K562 (cell line): Measurements from ENCODE around the gene SYNJ2. TPM values are rescaled to one million over a fixed set of nuclear protein-coding genes. Genes with fewer than 3 reads are reported as not detected.

Experiments
- ATAC-seq: fragments of 200-7000 bp; cut with Tn5 transposase; 3 replicates; pipeline ENCODE4 v1.9.1; 2020; ENCODE audit warnings: moderate library complexity
- BruUV-seq: library from RNA; stranded (reverse); fragments of 400-500 nt; replicated peaks from 2 replicates; lab custom pipeline; 2021; lab: Mats Ljungman, UMichigan
- CTCF ChIA-PET: fragments of 300-600 bp; formaldehyde crosslinking; extraction: SDS; loops from one replicate; lab custom pipeline; 2021; ENCODE audit warnings: low intra/inter-chr PET ratio; lab: Yijun Ruan, JAX
- POLR2A ChIA-PET: fragments of 300-600, 350-650 bp; sonication (Branson Sonifier 250); formaldehyde crosslinking; extraction: SDS; loops from one replicate; lab custom pipeline; 2021; ENCODE audit warnings: antibody characterized with exemption, inconsistent platforms; lab: Yijun Ruan, JAX
- DNase-seq, 4 experiments: peaks; one replicate each; pipeline versions ENCODE4 v3.0.0 to v3.0.0-alpha.2; 2011 to 2018; ENCODE audit warnings: low spot score in 3 of 4, mixed read lengths in 3 of 4; ENCODE audit errors: extremely low read depth in 1 of 4
- FAIRE-seq: peaks from 2 replicates; lab custom pipeline; 2011; peaks lifted over from hg19 to GRCh38; lab: Jason Lieb, UNC
- H2AFZ ChIP-seq: 2 replicates; pipeline ENCODE4 v1.6.0; 2011; ENCODE audit warnings: low read depth, low read length, control low read depth, inconsistent platforms
- H3K27ac ChIP-seq: fragments of 200-600 bp; 3 replicates; pipeline ENCODE4 v1.8.0; 2011; ENCODE audit warnings: low read depth, mild to moderate bottlenecking, control low read depth, inconsistent platforms, low read length, moderate library complexity, mixed read lengths; ENCODE audit errors: extremely low read depth
- H3K27me3 ChIP-seq, 2 experiments: fragments of 300-600 bp in 1 of 2; 2 replicates in 1 of 2; 3 replicates in 1 of 2; pipeline versions ENCODE4 v1.6.0 to v1.8.0; 2011; ENCODE audit warnings: inconsistent platforms in 2 of 2, low read length in 2 of 2, mild to moderate bottlenecking in 1 of 2, mixed read lengths in 1 of 2, moderate library complexity in 1 of 2; ENCODE audit not compliant: control insufficient read depth in 2 of 2, insufficient read depth in 2 of 2
- H3K36me3 ChIP-seq: fragments of 300-600 bp; 3 replicates; pipeline ENCODE4 v1.8.0; 2011; ENCODE audit warnings: mild to moderate bottlenecking, low read length, inconsistent platforms; ENCODE audit not compliant: control insufficient read depth, insufficient read depth
- H3K4me1 ChIP-seq, 2 experiments: fragments of 200-600 bp in 1 of 2; replicated peaks in 1 of 2; 2 replicates in 1 of 2; 3 replicates in 1 of 2; pipeline versions ENCODE4 v1.5.1 to v1.8.0; 2011; ENCODE audit warnings: inconsistent platforms in 2 of 2, low read length in 2 of 2, mild to moderate bottlenecking in 1 of 2, mixed read lengths in 1 of 2, moderate library complexity in 1 of 2; ENCODE audit not compliant: control insufficient read depth in 2 of 2, insufficient read depth in 2 of 2
- H3K4me2 ChIP-seq: 2 replicates; pipeline ENCODE4 v1.6.1; 2011; ENCODE audit warnings: low read length, control low read depth, inconsistent platforms, mixed read lengths; ENCODE audit not compliant: insufficient read depth
- H3K4me3 ChIP-seq: fragments of 200-600 bp; sonication (generic), shearing (Covaris generic); 2 replicates; pipeline ENCODE4 v1.5.1; 2016; ENCODE audit warnings: control low read depth, inconsistent platforms
- H3K79me2 ChIP-seq: fragments of 200-600 bp; 3 replicates; pipeline ENCODE4 v1.8.0; 2011; ENCODE audit warnings: low read length, inconsistent platforms; ENCODE audit not compliant: control insufficient read depth, insufficient read depth
- H3K9ac ChIP-seq, 2 experiments: 2 replicates each; pipeline versions ENCODE4 v1.6.0 to v1.6.1; 2011; ENCODE audit warnings: low read depth in 2 of 2, low read length in 2 of 2, control low read depth in 1 of 2, inconsistent platforms in 1 of 2, mild to moderate bottlenecking in 1 of 2, mixed read lengths in 1 of 2; ENCODE audit not compliant: insufficient read depth in 1 of 2
- H3K9me1 ChIP-seq: one replicate; pipeline ENCODE4 v1.6.0; 2011; ENCODE audit warnings: inconsistent platforms, mild to moderate bottlenecking, low read length, moderate library complexity; ENCODE audit not compliant: control insufficient read depth, insufficient read depth
- H3K9me3 ChIP-seq: replicated peaks from 2 replicates; pipeline ENCODE4 v1.5.1; 2011; ENCODE audit warnings: low read depth, low read length, inconsistent platforms; ENCODE audit not compliant: control insufficient read depth, insufficient read depth
- H4K20me1 ChIP-seq: replicated peaks from 2 replicates; pipeline ENCODE4 v1.6.1; 2011; ENCODE audit warnings: low read length, inconsistent platforms, mixed read lengths; ENCODE audit not compliant: control insufficient read depth, insufficient read depth
- ARID1B ChIP-seq: fragments of 450-650 bp; IDR thresholded peaks from 2 replicates; pipeline ENCODE4 v1.6.1; 2016; ENCODE audit warnings: antibody characterized with exemption, mild to moderate bottlenecking, inconsistent platforms
- BCOR ChIP-seq: fragments of 450-650 bp; IDR thresholded peaks from 2 replicates; pipeline ENCODE4 v1.6.1; 2016
- COPS2 ChIP-seq: fragments of 450-650 bp; conservative IDR thresholded peaks from 2 replicates; pipeline ENCODE4 v1.6.1; 2016; ENCODE audit warnings: mild to moderate bottlenecking, moderate library complexity
- SRF ChIP-seq, 2 experiments: fragments of 250-450, 450-650 bp in 1 of 2; sonication (Bioruptor Pico) in 1 of 2; sonication (generic) in 1 of 2; formaldehyde crosslinking; IDR thresholded peaks; 2 replicates each; pipeline versions ENCODE4 v1.5.0 to v1.5.1; 2020 to 2022; ENCODE audit warnings: mild to moderate bottlenecking in 1 of 2, missing genetic modification reagents in 1 of 2
- SRSF1 ChIP-seq: fragments of 200-400 bp; formaldehyde crosslinking; IDR thresholded peaks from 2 replicates; pipeline ENCODE4 v1.6.1; 2017; ENCODE audit warnings: mild to moderate bottlenecking, low read depth, low read length, moderate library complexity
- ZNF41 ChIP-seq: fragments of 250-450 bp; sonication (Bioruptor Pico); conservative IDR thresholded peaks from 2 replicates; pipeline ENCODE4 v1.4.0; 2020; ENCODE audit warnings: mild to moderate bottlenecking
- ZNF764 ChIP-seq: fragments of 250-450 bp; sonication (Bioruptor Pico); IDR thresholded peaks from 2 replicates; pipeline ENCODE4 v1.4.0; 2020; ENCODE audit warnings: low read depth, mild to moderate bottlenecking, moderate library complexity
- WGBS: fragments of 100-300 bp; shearing (Covaris generic); methylation state at CpG from one replicate; pipeline ENCODE4 v1.1.6; 2016; ENCODE audit warnings: low coverage, mixed read lengths; ENCODE audit not compliant: insufficient coverage; ENCODE audit errors: missing lambda C conversion rate; 5-methylcytosine and 5-hydroxymethylcytosine counted together
- in situ Hi-C: fragments of 300-500 bp; cut with MboI; formaldehyde crosslinking; loops from 4 replicates; pipeline ENCODE4 v1.15.0; 2018; ENCODE audit warnings: inconsistent platforms, mixed read lengths
- intact Hi-C: fragments of 100-400 bp; cut with micrococcal nuclease; formaldehyde crosslinking; loops from 2 replicates; pipeline ENCODE4 v1.14.2; 2022
- polyA plus RNA-seq, 8 experiments: library from polyadenylated mRNA; depleted of rRNA in 4 of 8; stranded (reverse) in 5 of 8; unstranded in 3 of 8; fragments of >200 nt; fragmentation: Nextera tagmentation in 2 of 8; fragmentation: Illumina TruSeq in 1 of 8; extraction: Ambion mirVana in 2 of 8; extraction: Trizol in 1 of 8; gene quantifications; 2 replicates each; pipeline versions ENCODE4 v1.2.1 to v1.2.3, GENCODE V29; 2011 to 2014; ENCODE audit warnings: inconsistent platforms in 1 of 8, missing spikeins in 1 of 8
- total RNA-seq, 7 experiments: library from RNA; depleted of rRNA in 6 of 7; stranded (reverse); fragments of >200 nt in 6 of 7; fragmentation: Illumina TruSeq in 2 of 7; extraction: Trizol in 2 of 7; gene quantifications; 2 replicates each; pipeline versions ENCODE4 v1.2.1 to v1.2.3, GENCODE V29; 2011 to 2021; ENCODE audit warnings: low replicate concordance in 1 of 7

The SYNJ2 gene
- total and polyA plus RNA-seq, 9 of the 15 experiments (the other 6 are each of a cell fraction or from before 2014, with no cell fraction given): 3.0 to 27.7 (median 17.8) TPM

DNA sequence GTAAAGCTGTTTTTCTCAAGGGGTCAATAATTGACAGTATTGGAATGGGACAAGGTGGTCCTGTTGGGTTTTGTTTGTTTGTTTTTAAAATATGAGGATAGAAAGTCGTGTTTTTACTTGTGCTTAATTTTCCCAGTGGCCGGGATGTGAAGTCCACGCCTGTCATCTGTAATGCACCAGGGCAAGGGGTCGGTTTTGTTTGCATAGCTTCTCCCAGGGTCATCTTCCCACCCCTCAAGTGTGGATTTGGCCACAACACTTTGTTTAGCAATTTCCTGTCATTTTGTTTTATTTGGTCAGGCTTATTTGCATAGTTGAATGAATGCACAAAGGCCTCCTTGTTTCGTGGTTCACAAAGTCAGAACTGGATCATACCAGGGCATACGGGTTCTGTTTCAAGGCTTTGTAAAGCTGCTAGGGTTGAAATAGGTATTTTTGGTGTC, 29.8 kb downstream of the SYNJ2 start:
- H3K27ac ChIP-seq: no peak overlapping the region
- TF ChIP-seq SRSF1 (no peak), ZNF764 (CRISPR knock-in tag) (no peak), ARID1B (no peak), SRF (CRISPR knock-in tag; IDR thresholded peaks at IDR 0.05) (no peak), COPS2 (no peak), BCOR (no peak), ZNF41 (CRISPR knock-in tag) (no peak)
- H4K20me1 ChIP-seq: peaks cover 11% of the 10 kb centered on the region; the same call in 1 of the 2 replicates
- ChIA-PET POLR2A (interaction anchor here (1.3 kb wide), 1 partner anchor 13 kb away, joined by 3 read pairs; no protein-coding TSS in a partner anchor), CTCF (no interaction called here)
- ATAC-seq (no peak), DNase-seq (no peak), FAIRE-seq (no peak)
- WGBS: 69% methylated on average over 6 of the region's 6 CpGs
- peaks cover 3% of the 10 kb centered on the region for H3K9me1 ChIP-seq
- no peaks in the 10 kb centered on the region for H3K9me3 ChIP-seq
- intact Hi-C loops (no loop called here), in situ Hi-C loops (no loop called here)
- no peak overlapping the region for H3K4me2 ChIP-seq
- peaks cover 26 to 30% of the 10 kb centered on the region in 2 experiments for H3K4me1 ChIP-seq
- H3K9ac ChIP-seq: no peak overlapping the region
- BruUV-seq: no TSS peak
- no peaks in the 10 kb centered on the region; the same call in 2 of the 3 replicates for H3K36me3 ChIP-seq
- no peak overlapping the region for H3K4me3 ChIP-seq
- H3K79me2 ChIP-seq: peaks cover 50% of the 10 kb centered on the region
- no peaks in the 10 kb centered on the region for H3K27me3 ChIP-seq
- no peak overlapping the region for H2AFZ ChIP-seq
